ENCODE measurements around the gene SPRR3.

Gene SPRR3

GRCh38 chr1:153001382-153001781 lies at the start of gene SPRR3:
Gene SPRR3 (plus strand): TSS chr1:153001749. CDS start chr1:153003021, 1,272 bp downstream.
- no peak within 1 kb of the TSS for H3K27ac ChIP-seq
- CTCF ChIA-PET = no interaction called here
- POLR2A ChIA-PET (ENCODE audit: low non-redundant PET) = no interaction called here
- no peak for TF ChIP-seq CTCF (conservative IDR thresholded peaks at IDR 0.05; ENCODE audit: low read depth)
- DNase-seq (ENCODE audit: low spot score) = no peak

GRCh38 chr1:152953761-152954160 lies 47.8 kb upstream of the SPRR3 start:
- POLR2A ChIA-PET (ENCODE audit: low non-redundant PET) = interaction anchor here (0.6 to 1.1 kb wide), 2 partner anchors 14 to 34 kb away, joined by 3 read pairs; no protein-coding TSS in a partner anchor
- TF ChIP-seq CTCF (conservative IDR thresholded peaks at IDR 0.05; ENCODE audit: low read depth) = no peak
- peak; percentile 91 for DNase-seq (ENCODE audit: low spot score)
- CTCF ChIA-PET = interaction anchor here (0.6 to 2.2 kb wide), 8 partner anchors 9 to 395 kb away, joined by 3 to 8 read pairs (median 5); partner anchors contain the start of gene SPRR2B
- H3K27ac ChIP-seq = peak overlapping the region; percentile 86

GRCh38 chr1:152954436-152954835 lies 47.1 kb upstream of the SPRR3 start:
- DNase-seq (ENCODE audit: low spot score) = peak; percentile 89
- H3K27ac ChIP-seq = peak overlapping the region; percentile 86
- POLR2A ChIA-PET (ENCODE audit: low non-redundant PET) = interaction anchor here (0.6 to 1.1 kb wide), 2 partner anchors 14 to 34 kb away, joined by 3 read pairs; no protein-coding TSS in a partner anchor
- CTCF ChIA-PET = interaction anchor here (0.6 to 2.2 kb wide), 6 partner anchors 8 to 238 kb away, joined by 3 to 8 read pairs (median 6); no protein-coding TSS in a partner anchor
- TF ChIP-seq CTCF (conservative IDR thresholded peaks at IDR 0.05; ENCODE audit: low read depth) = no peak

GRCh38 chr1:152957561-152957960 lies 44.0 kb upstream of the SPRR3 start:
- DNase-seq (ENCODE audit: low spot score) = no peak
- TF ChIP-seq CTCF (conservative IDR thresholded peaks at IDR 0.05; ENCODE audit: low read depth) = no peak
- ChIA-PET POLR2A (ENCODE audit: low non-redundant PET) (no interaction called here), CTCF (interaction anchor here (0.6 kb wide), 1 partner anchor 8 kb away, joined by 3 read pairs; no protein-coding TSS in a partner anchor)
- H3K27ac ChIP-seq = no peak overlapping the region

GRCh38 chr1:152959273-152959672 lies 42.3 kb upstream of the SPRR3 start:
- H3K27ac ChIP-seq = no peak overlapping the region

GRCh38 chr1:152959801-152960451 lies 41.6 kb upstream of the SPRR3 start:
- no peak for TF ChIP-seq CTCF (conservative IDR thresholded peaks at IDR 0.05; ENCODE audit: low read depth)
- DNase-seq (ENCODE audit: low spot score) = no peak
- ChIA-PET CTCF (interaction anchor here (0.8 kb wide), 1 partner anchor 761 kb away, joined by 3 read pairs; no protein-coding TSS in a partner anchor), POLR2A (ENCODE audit: low non-redundant PET) (no interaction called here)
- no peak overlapping the region for H3K27ac ChIP-seq

More at GRCh38 chr1:152959273-152959672, 42.3 kb upstream of the SPRR3 start:
- no peak for DNase-seq (ENCODE audit: low spot score)
- CTCF ChIA-PET = no interaction called here
- no peak for TF ChIP-seq CTCF (conservative IDR thresholded peaks at IDR 0.05; ENCODE audit: low read depth)
- POLR2A ChIA-PET (ENCODE audit: low non-redundant PET) = no interaction called here

Data from RWPE1 (cell line).